Stimulated activated naive CD8-positive, alpha-beta T cell treated with anti-CD3 and anti-CD28 coated beads, Interleukin-15, Interleukin-2, amounts not matched to agents 100 U/mL and 50 U/mL, for 24 hours (primary cell): ENCODE measurements around the gene CLTRN.
"Not testable (repeated sequence)": the region's sequence is repeated elsewhere in the genome, so short reads cannot be mapped to it uniquely, and the experiment has no call there.

Experiments
- ATAC-seq: fragments of 150-1000 bp; cut with Tn5 transposase; one replicate; pipeline ENCODE4 v1.10.0; 2021
- DNase-seq: peaks from one replicate; pipeline ENCODE4 v3.0.0; 2021

The CLTRN gene

DNA sequence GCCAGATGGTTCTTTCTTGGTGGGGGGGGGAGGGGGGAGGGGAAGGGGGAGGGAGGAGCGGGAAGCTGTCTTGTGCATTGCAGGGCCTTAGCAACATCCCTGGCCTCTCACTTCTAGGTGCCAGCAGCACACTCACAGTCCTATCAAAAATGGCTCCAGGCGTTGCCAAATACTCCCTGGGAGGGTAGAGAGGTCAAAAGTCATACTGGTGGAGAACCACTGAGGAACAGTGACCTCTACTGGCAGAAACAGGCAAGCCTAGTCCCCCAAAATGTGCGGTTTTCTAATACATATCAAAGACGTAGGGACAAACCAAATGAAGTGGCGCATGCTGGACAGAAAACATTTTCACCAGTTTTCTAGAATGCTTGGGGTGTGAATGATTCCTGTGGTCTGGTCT lies 17.1 kb downstream of the CLTRN start:
- not testable (repeated sequence) for ATAC-seq, DNase-seq

DNA sequence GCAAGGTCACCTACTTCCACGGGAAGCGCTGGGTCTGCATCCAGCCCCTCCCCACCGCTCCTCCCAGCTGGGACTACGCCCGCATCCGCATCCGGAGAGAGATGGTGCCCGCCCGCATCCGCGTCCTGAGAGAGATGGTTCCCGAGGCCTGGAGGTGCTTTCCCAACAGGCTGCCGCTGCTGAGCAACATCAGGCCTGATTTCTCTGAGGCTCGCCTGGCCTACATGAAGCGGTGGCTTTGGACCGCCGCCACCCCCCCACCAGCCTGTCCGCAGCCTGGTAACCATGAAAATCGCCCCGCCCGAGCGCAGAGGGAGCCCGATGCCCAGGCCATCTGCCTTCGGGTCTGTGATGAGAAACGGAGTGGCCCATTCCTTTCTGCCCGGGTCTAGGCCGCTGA lies 18.1 kb downstream of the CLTRN start:
- no peak for ATAC-seq
- no peak for DNase-seq

DNA sequence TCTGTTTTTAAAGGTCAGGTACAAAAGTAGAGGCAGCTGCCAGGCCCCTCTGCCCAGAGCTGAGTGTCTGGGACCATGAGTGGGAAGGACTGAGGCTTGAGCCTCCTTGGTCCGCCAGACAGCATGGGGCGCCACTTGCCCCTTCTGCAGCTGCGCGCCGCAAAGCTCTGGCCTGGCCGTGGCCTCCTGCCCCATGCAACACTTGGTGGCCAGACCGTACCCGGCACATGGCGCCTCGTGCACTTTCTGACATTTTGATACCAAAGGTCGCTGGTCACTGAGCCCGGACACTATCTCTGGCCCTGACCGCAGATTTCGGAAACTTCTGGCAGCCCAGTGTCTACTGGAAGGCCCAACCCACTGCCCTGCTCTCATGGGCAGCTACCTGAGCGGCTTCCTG lies 18.6 kb downstream of the CLTRN start:
- ATAC-seq (no peak), DNase-seq (no peak)

DNA sequence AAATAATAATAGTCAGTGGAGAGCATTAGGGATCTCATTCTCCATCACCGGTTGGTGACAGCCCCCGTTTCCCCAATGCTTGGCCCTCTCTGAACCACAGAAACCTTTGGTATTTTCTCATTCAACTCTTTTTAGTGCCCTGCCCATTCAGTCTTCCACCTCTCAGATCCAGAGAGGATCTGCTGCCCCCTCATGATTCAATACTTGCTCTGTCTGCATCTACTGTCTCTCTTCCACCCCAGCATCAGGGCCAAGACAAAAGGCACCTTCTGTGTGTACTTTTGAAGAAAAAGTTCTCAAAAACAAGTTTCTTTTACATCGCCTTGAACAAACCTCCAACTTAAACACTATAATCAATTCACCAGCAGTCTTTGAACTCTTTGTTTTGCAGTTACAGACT lies 19.3 kb downstream of the CLTRN start:
- DNase-seq (no peak), ATAC-seq (no peak)

DNA sequence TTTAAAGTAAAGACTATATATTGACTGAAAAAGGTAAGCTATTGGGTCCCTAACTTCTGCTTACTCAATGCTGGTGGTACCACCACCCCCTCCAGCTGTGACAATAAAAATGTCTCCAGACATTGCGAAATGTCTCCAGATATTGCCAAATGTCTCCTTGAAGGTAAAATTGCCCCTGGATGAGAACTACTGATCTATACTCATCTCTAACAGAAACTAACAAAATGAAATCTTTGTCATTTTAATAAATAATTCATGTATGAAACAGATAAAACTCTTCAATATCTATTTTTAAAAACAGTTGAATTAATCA lies 20.1 kb downstream of the CLTRN start:
- no peak for DNase-seq
- no peak for ATAC-seq

DNA sequence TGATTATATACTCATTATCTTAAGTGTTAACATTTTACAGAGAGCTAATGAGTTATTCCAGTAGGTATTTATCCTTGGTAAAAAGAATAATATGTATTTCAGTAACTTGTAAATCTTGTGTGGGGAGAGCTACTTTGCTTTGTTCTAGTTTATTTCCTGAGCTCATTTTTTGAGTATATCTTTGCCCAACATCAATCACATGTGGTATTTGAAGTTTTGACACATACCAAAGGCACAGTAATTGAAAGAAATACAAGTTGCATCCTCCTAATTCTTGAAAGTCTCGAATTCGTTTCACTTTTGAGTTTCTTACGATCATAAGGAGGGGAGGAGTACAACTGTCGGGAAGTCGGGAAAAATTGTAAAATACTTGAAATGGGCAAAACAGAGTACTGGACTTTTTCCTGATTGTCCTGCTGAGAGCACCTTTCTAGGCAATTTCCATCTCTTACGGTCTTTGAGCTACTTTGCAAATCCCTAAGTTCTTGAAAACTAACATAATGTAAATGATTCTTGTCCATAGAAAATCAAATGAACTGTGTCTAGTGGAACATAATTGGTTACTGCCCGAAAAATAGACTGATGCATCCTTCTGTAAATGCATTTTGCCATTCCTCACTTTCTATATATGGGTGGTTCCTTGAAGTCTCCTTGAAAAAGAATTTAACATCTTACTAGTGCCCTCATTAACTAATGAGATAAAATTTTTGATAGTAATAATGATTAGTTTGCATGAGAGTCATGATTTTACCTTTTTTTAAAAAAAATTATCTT lies 20.6 kb downstream of the CLTRN start:
- DNase-seq: no peak

DNA sequence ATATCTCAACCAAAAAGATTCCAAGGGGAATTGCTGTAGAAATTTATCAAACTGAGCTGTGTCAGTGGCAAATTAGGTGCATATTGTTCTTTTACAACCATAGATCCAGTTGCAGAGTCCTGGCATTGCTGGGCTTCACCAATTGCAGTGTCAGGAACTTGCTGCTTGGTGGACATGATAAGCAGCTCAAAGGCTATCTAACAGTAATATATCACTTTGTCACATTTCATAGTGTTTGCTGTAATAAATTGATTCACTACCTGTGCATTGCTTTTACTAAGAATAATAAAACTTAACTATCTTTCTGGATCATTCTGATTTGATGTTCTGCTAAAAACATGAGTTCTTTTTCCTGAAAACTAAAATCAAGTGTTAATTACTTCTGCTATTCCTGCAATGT lies 33.0 kb downstream of the CLTRN start:
- ATAC-seq: no peak
- no peak for DNase-seq

More for the DNA sequence above, 20.6 kb downstream of the CLTRN start:
- ATAC-seq: no peak

DNA sequence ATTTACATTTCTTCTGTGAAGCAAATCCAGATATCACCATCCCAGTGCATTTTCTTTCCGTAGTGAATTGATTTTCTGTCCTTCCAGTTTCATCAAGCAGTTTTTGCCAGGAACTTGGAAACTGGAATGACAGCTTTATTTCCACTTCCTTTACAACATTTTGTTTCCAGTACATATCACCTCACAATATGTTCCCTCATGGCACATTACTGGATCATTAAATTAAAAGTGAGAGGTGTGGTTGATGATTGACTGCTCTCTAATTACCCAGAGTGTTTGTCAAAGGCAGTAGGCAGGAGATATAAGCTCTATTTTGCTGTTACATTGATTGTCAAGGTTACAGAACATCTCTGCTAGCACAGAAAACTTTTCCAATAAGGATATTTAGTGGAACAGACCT lies 41.6 kb downstream of the CLTRN start:
- ATAC-seq (no peak), DNase-seq (no peak)

DNA sequence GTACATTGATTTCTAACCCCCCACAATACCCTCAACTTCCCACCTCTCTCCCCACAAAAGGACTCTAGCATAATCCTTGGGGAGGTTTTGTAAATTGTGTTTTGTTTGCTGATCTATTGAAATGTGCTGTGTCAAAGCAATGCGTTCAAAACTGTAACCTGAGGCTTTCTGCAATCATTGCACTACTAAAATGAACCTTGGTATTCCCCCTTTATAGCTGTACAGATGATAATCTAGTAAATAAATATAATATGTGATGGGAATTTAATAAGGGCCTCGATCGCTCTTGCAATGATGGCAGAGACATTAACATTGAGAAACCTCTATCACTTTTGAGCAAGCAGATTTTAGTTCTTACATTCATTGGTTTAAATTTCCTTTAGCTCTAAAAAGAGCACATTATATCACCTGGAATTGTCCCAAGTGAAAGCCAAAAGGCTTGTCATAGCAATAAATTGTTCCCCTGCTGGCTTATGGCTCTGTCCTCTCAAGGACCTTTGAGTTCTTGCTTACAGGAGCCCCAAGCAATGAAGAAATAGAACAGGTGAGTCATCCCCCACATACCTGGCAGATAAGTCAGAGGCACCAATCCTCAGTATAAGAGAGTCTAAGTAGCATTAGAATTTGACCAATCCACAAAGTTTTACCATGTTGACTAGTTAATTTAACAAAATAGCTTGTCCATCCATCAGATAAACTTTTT lies 45.4 kb downstream of the CLTRN start:
- ATAC-seq (no peak), DNase-seq (no peak)

DNA sequence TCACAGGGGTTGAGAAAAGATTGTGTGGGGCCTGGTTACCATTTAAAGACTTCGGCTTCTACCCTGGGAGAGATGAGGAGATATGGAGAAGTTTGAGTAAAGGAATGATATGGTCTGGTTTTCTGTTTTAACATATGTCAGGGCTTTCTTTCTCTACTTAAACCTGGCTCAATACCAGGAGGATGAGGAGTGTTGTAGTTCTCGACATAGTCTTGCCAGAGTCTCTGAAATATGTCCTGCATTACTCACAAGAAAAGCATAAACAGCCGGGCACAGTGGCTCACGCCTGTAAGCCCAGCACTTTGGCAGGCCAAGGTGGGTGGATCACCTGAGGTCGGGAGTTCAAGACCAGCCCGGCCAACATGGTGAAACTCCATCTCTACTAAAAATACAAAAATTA lies 47.5 kb downstream of the CLTRN start:
- ATAC-seq (no peak), DNase-seq (no peak)

DNA sequence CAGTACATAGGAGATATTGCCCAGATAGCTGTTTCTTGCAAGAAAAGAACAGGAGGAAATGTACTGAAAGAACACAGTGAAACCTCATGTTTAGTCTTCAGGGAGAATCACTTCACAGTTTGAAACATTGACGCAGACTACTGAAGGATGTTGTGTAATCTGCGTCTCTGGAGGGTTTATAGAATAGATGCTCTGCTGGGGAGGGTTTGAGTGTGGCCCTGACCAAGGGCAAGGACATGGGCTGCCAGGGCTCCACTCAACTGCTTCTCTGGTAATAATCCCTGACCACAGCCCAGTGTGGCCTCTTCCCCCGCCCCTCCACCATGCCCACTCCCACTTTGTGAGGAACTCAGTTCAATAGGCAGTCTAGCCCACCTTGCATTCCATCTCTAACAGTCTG lies 48.1 kb downstream of the CLTRN start:
- ATAC-seq: no peak

DNA sequence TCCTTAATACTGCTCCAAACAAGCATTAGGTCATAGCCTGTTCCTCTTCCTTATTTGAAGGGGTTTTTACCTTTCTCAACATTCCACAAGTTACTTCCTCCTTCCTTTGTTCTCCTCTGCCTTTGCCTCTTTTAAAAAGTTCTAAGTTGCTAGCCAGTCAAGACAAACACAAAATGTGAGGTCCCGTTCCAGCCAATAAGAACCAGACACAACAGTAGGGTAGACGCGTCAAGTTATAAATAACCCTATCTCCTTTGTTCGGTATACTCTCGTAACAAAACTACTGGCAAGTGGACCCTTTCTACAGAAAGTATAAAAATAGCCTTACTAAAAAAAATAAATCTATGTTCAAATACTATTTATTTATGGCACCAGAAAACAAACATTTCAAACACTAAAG lies 57.5 kb downstream of the CLTRN start:
- ATAC-seq (no peak), DNase-seq (no peak)

More for the DNA sequence above, 48.1 kb downstream of the CLTRN start:
- no peak for DNase-seq

DNA sequence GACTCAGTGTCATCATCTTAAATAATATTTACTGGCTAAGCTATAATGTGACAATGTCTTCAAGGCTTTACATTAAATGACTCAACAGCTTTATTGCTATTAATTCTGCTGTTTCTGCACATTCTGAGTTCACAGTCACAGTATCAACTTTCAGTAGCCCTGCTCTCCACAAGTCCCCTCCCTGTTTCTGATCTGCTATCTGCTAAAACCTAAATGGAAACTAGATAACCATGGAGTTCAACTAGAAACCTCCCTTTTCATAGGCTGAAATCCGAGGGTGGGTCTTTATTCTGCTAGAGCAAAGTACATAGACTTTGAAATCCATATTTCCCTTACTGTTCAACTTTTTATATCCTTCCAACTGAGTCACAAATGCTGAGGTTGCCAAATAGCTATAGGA lies 58.5 kb downstream of the CLTRN start:
- DNase-seq: no peak
- ATAC-seq: no peak

DNA sequence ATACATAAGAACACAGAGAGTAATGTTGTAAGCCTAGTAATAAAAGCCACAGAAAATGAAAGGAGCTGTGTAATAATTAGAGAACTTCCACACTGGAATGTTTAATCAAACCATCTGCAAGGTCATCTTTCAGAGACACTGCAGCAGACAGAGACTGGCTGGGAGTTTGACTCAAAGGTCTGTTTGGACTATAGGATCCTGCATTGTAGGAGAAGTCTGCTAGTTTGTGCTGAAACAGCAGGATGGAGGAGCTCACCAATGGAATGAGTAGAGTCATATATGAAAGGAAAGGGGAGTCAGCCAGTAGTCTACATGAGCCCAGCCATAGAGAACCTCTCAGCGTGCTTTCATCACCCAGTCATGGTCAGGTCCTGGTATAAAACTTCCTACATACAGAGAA lies 59.4 kb downstream of the CLTRN start:
- DNase-seq (no peak), ATAC-seq (no peak)

DNA sequence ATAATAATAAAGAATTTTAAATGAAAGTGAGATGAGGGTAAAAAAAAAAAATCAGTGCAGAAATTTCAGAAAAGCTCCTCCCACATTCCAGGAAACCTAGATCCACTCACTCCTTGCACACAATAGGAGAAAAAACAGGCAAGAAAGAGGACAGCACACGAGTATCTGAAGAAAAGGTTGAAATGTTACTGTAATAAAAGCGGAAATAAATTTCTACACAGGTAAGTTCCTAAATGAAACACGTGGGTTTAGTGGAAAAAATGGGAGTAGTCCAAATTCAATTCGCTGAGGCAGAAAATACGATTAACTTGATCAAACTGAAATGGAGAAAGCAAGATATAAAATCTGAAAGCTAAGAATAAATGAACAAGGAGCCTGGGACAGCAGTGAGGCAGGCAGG lies 61.8 kb downstream of the CLTRN start:
- DNase-seq (no peak), ATAC-seq (no peak)

DNA sequence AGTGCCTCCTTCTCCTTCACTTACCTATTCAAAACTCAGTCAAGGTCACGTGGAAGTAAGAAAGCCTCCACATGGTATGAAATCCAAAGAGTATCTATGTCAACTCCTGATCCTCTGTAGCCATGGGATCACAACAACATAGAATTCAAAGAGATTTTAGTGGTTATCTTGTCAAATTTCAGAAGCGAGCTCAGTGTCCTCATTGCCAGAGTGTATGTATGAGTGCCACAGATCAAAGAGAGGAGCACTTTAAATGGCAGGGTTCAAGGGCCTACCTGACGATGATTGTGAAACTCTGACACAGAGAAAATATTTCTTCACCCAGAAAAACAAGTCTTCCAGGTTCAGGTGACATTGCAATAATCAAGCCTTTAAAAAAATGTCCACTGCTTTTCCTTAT lies 62.7 kb downstream of the CLTRN start:
- no peak for ATAC-seq

DNA sequence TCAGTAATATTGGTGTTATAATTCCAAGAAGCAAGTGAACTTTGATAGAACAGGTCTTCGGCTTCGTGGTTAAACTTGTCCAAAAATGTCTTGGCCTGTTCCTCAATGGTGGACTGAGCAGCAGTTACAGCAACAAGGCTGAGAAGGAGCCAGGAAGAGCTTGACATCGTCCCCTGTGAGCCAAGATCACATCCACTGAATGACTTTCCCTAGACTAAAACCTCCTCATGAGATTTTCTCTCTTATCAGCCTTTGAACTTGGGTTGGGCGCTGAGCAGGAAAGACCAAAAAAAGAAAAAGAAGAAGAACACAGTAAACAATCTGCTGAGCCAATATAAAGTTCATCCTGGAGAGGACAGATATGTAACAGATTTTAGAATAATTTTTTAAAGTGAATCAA lies 63.9 kb downstream of the CLTRN start, which contains the start of gene ACE2:
Gene ACE2 (minus strand): TSS at position 216 of the 400 bp plus-strand sequence. CDS start 49 bp downstream, at position 167.
- no peak for DNase-seq
- no peak for ATAC-seq

More for the DNA sequence above, 62.7 kb downstream of the CLTRN start:
- no peak for DNase-seq

DNA sequence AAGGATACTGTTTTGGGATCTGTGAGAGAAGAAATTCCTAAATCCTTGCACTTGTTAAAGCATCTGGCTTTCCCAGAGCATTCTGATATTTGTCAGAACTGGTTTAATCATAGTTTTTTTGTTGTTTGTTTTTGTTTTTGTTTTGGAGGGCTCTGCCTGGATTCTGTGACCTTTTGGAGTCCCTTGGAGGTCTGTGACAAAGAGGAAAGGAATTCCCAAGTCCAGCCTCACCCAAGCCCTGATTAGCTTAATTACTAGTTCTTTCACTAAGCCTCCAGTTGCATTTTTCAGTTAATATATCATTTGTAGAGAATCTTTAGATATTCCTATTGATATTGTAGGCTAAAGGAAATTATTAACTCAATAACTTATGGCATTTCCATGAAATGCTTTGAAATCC lies 64.6 kb downstream of the CLTRN start:
- no peak for ATAC-seq
- DNase-seq: no peak

DNA sequence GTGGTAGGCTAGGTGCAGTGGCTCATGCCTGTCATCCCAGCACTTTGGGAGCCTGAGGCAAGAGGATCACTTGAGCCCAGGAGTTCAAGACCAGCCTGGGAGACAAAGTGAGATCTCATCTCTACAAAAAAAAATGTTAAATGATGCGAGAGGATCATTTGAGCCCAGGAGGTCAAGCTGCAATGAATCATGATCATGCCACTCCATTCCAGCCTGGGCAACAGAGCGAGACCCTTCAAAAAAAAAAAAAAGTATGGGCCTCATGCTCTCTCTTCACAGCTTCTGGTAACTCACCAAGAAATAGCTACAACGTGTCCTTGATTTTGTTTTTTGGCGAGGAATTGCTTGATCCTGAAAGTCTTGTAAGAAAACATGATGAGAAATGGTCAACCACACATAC lies 65.1 kb downstream of the CLTRN start:
- DNase-seq (no peak), ATAC-seq (no peak)

DNA sequence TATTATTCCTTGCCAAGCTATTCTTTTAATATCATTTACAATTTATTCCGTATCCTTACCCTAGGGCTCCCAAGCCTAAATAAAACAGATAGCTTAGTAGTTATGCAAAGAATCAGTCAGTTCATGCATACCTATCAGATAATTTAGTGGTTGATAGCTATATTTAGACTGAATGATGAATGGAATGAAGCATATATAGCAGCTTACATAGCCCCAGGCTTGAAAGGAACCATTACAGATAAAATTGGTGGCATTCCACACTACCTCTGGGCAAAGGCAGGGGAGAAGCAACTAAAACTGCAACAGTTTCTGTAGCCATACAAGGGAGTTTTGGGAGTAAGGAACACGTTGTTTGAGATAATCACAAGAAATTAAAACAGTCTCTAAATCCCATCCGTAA lies 66.6 kb downstream of the CLTRN start:
- DNase-seq: no peak
- ATAC-seq: no peak

DNA sequence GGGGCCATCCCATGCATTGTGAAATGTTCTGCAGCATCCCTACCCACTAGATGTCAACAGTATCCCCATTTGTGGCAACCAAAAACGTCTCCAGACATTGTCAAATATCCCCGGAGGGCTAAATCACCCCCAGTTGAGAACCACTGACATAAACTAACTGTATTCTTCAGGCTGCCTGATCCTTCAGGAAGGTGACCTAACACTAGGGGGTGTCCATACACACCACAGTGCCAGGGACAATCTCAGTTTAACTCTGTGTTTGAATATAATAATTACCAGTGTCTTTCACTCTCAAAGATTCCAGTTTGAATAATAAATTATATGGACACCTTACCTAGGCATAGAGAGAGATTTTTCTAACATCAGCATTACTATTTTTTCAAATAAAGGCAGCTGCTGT lies 70.2 kb downstream of the CLTRN start:
- DNase-seq (no peak), ATAC-seq (no peak)

DNA sequence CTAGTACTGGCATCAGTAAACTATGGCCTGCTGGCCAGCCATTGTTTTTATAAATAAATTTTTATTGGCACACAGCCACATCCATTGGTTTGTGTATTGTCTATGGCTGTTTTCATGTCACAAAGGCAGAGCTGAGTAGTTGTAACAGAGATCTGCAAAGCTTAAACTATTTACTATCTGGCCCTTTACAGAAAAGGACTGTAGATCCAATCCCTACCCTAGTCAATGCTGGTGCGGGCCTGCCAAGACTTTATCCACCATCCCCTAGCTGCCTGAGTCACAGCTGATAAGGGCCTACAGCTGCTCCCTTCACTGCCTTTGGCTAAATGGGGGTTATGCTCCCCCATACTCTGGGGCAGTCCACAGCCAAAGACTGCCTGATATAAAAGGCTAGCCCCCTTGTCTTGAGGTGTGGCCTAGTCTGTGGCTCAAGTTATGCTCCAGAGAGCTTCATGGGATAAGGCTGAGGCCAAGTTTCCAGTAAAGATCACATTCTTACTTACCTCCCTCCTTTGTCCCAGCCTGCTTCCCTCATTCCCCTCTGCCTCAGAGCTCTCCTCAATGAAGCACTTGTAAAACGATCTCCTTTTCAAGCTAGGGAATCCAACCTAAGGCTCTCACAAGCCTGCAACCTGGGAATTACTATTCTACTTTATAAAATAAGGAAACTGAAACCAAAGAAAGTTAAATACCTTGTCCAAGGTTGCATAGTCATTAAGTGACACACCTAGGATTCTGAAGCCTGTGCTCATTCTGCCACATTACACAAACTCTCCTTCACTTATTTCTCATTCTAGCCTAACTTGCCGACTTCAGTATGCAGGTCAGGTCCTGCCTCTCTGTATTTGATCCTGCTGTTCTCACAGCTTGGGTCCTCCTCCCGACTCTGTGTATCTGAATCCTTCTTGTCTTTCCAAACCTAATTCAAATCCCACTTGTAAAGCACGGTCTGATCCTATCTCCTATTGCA lies 84.5 kb downstream of the CLTRN start:
- no peak for ATAC-seq
- DNase-seq: no peak
